GM18870 (cell line): ENCODE data around the gene ERMAP.
"Not testable (repeated sequence)": the region's sequence is repeated elsewhere in the genome, so short reads cannot be mapped to it uniquely, and the experiment has no call there.

Experiments
- ATAC-seq: cut with Tn5 transposase; IDR thresholded peaks from one replicate; pipeline ENCODE4 v1.9.1; 2021; ENCODE audit warnings: moderate library complexity; ENCODE audit not compliant: unreplicated experiment

The ERMAP gene

DNA sequence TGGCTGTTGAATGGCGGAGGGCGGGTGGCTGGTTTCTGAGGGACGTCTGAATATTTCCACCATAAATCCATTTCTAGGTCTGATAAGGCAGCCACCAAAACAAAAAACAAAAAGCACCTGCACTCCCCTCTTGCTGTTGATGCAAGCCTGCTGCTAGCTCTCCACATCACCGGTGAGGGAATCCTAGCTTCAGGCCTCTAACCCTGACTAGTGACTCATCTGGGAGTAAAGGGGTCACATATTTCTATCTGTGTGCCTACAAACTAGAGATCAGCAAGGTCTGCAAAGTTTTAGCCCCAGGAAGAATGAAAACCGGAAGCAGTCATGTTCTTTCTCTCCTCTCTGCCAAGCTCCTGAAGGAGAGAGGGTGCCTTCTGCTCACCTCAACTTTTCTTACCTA is 10.3 kb upstream of the ERMAP start:
- ATAC-seq, result no peak

DNA sequence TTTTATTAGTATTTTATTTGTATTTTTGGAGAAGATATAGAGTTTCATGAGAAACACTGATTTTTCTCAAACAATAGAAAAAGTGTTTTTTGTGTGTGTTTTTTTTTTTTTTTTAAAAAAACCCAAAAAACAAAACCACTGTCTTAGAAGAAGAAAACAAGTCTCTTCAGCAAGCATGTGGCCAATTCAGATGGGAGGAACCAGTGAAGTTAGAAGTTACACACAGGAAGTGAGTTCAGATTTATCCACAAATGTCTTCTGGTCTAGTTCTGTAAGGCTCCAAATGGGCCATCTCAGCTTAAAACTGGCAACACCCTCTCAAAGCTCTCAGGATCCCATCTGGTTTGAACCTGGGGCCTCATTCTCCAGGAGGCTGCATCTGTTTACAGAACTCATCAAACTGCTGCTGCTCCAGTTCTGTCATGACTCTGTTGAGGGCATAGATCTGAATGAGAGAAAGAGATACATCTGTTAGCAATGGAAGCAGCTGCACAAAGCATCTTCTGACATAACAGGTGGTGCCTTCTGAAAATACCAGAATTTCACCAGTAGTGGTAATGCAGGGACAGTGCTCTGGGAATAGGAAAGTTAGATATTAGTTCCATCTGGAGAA is 9.8 kb upstream of the ERMAP start:
- no peak for ATAC-seq

DNA sequence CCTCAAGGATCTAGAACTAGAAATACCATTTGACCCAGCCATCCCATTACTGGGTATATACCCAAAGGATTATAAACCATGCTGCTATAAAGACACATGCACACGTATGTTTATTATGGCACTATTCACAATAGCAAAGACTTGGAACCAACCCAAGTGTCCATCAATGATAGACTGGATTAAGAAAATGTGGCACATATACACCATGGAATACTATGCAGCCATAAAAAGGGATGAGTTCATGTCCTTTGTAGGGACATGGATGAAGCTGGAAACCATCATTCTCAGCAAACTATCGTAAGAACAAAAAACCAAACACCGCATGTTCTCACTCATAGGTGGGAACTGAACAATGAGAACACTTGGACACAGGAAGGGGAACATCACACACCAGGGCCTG is 2.1 kb upstream of the ERMAP start:
- ATAC-seq, result not testable (repeated sequence)

DNA sequence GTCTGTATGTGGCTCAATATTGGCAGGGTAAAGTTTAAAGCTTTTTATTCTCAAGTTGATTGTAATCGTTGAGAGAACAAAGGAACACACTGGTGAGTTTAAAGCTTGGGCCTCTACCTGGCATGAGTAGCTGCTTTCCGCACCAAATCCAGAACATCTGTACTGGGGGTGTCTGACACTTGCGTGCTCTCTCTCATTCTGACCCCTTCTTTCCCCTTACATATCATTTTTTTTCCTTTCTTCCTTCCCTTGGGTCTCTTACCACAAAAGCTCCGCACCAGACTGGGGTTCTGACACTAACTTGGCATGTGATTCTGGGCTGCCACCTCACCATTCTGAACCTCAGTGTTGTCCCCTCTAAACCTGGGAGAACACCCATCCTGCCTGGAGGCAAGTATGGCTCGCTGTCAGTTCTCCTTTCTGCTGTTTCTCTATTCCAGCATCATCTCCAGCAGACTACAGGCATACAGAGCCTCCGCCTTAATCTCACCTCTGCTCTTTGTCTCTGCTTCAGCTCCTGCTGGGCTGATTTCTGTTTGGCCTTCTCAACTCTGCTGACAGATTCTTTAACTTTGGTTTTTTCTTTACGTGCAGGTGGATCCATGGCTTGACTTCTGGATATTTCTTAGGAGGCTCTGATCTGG is 859 bp upstream of the ERMAP start:
- peak; percentile 17 for ATAC-seq

- peak; percentile 12 for ATAC-seq
These were observed 482 bp downstream of the ERMAP start for GRCh38 chr1:42817440-42817767.

DNA sequence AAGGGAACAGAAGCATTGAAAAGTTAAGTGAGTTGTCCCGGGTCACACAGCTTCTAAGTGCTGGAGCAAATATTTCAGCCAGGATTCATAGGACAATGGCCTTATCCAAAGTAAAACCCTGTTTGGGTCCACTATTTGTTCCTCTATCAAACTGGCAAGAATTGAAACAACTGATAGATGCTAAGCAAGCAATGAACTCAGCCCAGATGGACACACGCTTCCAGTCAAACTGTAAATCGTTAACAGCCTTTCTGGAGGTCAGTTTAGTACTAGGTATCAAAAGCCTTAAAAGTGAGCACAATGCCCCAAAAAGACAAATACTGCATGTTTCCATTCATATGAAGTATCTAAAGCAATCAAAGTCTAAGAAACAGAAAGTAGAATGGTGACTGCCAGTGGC is 1.1 kb downstream of the ERMAP start:
- ATAC-seq, result no peak

DNA sequence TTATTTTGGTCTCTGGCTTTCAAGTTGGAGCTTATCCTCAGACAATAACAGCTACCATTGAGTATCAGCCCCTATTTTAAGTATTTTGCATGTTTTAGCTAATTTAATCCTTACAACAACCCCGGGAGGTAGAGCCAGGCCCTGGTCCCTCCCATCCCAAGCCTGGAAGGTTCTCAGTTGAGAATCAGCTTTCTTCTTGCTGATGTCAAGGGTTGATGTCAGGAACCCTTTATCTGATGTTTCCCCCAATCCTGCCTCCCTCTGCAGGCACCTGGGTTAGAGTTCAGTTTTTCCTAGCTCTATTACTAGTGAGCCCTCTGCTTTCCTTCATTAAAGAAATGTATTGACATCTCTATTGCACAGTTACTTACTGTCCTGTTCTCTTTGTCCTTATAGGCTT is 3.9 kb downstream of the ERMAP start:
- ATAC-seq, result no peak

DNA sequence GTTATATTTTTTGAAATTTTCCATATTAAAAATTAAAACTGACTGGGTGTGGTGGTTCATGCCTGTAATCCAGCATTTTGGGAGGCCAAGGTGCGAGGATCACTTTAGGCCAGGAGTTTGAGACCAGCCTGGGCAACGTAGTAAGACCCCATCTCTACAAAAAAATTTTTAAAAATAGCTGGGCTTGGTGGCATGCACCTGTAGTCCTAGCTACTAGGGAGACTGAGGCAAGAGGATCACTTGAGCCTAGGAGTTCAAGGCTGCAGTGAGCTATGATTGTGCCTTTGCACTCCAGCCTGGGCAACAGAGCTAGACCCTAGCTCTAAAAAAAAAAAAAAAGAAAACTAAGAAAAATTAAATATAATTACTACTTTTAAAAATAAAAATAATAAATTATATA is 4.8 kb downstream of the ERMAP start:
- no peak for ATAC-seq

GRCh38 chr1:42822800-42823392 is 6.0 kb downstream of the ERMAP start:
- no peak for ATAC-seq

GRCh38 chr1:42824481-42825035 is 7.6 kb downstream of the ERMAP start:
- no peak for ATAC-seq

DNA sequence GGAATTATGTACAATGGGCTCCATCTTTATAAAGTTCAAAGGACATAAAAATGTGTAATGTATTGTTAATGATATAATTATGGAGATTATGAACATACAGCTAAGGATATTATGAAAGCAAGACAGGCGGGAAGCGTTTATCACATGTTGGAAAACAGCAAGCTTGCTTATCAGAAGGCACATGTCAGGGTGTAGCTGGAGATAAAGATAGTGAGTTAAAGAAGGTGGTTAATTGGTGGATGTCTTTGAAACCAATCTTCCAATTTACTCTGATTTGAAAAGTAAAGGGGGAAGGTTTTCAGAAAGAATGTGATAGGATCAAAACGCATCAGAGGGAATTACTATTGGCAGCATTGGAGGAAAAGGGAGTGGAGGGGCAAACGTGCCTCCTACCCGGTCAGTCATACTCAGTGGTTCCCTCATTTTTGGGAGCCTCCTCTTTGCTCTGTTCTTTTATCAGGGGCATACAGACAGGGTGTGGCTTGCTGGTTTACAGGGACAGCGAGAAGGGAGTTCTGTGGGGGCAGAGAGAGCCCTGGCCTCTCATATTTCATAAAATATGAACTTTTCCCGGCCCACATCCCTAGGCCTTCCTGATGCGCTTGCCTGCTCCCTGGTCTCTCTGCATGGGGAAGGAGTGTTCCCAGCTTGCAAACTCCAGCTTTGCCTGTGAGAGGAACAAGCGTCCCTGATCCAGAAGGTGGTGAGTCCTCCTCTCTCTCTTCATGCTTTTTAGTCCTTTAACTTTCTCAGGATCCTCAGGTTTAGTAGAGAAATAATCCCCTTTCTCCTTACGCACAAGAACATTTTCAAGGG is 8.3 kb downstream of the ERMAP start:
- ATAC-seq, result no peak

DNA sequence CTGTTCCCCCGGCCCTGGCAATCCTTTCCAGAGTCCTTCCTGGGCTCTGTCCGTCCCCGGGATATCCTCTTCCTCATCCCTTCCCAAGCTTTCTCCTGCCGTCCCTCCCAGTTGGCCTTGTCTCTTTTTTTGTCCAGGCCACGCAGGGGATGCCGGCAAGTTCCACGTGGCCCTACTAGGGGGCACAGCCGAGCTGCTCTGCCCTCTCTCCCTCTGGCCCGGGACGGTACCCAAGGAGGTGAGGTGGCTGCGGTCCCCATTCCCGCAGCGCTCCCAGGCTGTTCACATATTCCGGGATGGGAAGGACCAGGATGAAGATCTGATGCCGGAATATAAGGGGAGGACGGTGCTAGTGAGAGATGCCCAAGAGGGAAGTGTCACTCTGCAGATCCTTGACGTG is 13.7 kb downstream of the ERMAP start:
- no peak for ATAC-seq

DNA sequence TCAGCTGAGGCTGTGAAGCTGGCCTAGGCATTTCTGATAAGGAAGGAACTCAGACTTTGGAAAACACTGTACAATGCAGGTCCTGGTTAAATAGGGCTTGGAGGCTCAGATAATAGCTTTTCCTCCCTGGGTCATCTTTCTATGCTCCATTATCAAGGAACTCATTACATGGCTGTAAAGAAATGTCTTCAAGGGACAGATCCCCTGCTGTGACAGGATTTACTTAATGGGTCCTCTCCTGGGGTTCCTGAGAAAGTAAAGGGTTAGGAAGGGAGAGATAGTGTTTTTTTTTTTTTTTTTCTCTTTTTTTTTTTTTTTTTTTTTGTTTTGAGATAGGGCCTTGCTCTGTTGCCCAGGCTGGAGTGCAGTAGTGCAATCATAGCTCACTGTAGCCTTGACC is 14.4 kb downstream of the ERMAP start:
- no peak for ATAC-seq

DNA sequence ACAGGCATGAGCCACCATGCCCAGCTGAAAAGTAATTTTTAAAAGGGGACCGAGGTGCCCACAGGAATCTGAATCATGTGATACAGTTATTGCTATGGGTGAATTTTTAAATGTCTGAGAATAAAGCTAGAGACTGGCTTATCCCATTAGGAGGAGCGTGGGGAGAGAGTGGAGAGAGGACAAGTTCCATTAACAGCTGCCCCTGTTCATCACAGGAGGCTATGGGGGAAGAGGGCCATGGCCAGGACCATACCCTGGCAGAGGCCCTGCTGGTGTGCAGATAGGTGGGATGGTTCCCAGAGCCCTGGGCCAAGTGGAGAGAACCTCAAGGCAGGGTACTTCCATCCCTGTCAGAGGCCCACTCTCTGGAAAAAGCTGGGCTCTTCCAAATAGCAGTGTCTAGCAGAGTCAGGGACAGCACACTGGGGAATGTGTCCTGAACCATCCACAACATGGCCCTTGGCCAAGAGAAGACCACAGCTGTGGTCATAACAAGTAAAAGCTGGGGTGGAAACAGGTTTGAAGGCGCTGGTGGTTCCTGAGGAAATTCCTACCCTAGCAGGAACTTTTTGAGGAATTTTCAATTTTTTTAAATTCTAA is 15.8 kb downstream of the ERMAP start:
- ATAC-seq, result no peak

- ATAC-seq, result no peak
These were observed 17.1 kb downstream of the ERMAP start for GRCh38 chr1:42833981-42834380.

- ATAC-seq, result no peak
These were observed 17.9 kb downstream of the ERMAP start for GRCh38 chr1:42834803-42835202.

- no peak for ATAC-seq
These were observed 18.5 kb downstream of the ERMAP start for GRCh38 chr1:42835422-42835821.

DNA sequence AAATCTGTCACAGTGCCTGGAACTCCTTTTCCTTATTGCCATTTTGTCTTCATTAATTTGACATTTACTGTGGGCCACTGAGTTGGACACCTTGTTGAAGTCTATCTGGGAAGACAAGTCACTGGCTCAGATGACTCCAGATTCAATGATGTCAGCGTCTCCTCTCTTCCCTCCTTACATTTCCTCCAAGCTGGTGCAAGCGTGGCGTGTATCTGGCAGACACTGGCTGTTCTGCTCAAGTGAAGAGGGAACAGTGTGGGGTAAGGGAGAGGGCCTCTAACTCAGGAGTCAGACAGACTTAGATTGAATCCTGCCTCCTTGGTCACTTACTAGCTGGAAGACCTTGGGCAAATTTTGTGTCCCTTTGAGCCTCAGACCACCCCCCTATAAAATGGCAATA is 20.8 kb downstream of the ERMAP start:
- no peak for ATAC-seq

GRCh38 chr1:42838482-42839190 is 21.7 kb downstream of the ERMAP start:
- no peak for ATAC-seq

DNA sequence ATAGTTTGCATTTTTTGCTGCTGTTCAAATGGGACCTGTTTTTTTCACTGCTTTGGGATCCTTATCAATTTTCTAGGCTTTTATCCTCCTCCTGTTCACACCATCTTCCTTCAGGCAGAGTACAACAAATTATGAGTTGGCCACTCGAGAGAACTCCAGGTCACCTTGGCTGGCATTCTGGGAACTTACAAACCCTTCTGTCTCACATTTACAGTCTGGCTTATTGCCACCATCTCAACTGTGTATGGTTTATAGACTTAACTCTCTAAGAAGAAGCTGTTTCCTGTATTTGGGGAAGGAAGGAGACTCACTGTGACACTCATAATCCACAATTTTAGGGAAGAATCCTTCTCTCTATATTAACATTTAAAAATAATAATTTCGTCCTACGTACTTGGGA is 24.1 kb downstream of the ERMAP start:
- no peak for ATAC-seq
